Measurements from ENCODE around the gene PRKAG1.

The PRKAG1 gene

GRCh38 chr12:49055092-49055491 is 36.5 kb upstream of the PRKAG1 start:
- Histone ChIP-seq H3K27ac (ENCODE audit: extremely low read depth, low read depth, low read length) (no peak overlapping the region), H3K36me3 (ENCODE audit: control insufficient read depth in 2 of 2, insufficient read depth in 1 of 2, low read length in 2 of 2) (peaks cover 32 to 58% of the 10 kb centered on the region in 2 experiments)
- CTCF ChIA-PET: interaction anchor here (0.7 to 2.4 kb wide), 8 partner anchors 9 to 116 kb away, joined by 3 to 18 read pairs (median 4); no protein-coding TSS in a partner anchor

DNA sequence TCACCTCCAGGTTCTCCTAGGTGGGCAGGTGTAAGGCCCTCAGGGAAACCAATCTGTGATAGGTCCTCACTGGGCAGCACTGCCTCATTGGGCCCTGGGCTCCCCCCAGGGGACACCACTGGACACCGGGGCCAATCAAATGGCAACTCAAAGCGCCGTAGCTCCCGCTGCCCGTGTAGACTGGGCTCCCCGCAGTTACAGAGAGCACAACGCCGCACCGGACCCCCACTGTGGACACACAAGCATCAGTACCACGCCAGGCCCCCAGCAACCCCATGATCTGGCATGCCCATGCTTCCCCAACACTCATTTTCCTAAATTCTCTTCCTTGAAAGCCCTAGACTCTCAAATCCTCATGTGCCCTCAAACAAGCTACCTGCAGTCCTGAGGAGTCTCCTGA is 35.9 kb upstream of the PRKAG1 start:
- no peaks in the 10 kb centered on the region for H3K9me3 ChIP-seq (ENCODE audit: control insufficient read depth, insufficient read depth, low read depth, low read length)
- H3K4me3 ChIP-seq (ENCODE audit: low read depth, low read length): no peak overlapping the region
- H3K27ac ChIP-seq (ENCODE audit: extremely low read depth, low read depth, low read length): no peak overlapping the region
- TF ChIP-seq, protein P1, sequence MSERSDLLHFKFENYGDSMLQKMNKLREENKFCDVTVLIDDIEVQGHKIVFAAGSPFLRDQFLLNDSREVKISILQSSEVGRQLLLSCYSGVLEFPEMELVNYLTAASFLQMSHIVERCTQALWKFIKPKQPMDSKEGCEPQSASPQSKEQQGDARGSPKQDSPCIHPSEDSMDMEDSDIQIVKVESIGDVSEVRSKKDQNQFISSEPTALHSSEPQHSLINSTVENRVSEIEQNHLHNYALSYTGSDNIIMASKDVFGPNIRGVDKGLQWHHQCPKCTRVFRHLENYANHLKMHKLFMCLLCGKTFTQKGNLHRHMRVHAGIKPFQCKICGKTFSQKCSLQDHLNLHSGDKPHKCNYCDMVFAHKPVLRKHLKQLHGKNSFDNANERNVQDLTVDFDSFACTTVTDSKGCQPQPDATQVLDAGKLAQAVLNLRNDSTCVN (tag by site-specific recombination; optimal IDR thresholded peaks at IDR 0.05): no peak
- TF ChIP-seq ZNF19 (tag by site-specific recombination; IDR thresholded peaks at IDR 0.05; ENCODE audit: low read depth) (no peak), ZNF10 (tag by site-specific recombination; IDR thresholded peaks at IDR 0.05) (no peak), ZNF121 (tag by site-specific recombination; IDR thresholded peaks at IDR 0.05) (no peak), ZBTB8A (tag by site-specific recombination; IDR thresholded peaks at IDR 0.05) (no peak), ZNF843 (tag by site-specific recombination; IDR thresholded peaks at IDR 0.05) (no peak), REPIN1 (tag by site-specific recombination; IDR thresholded peaks at IDR 0.05; ENCODE audit: low read depth) (no peak)
- TF ChIP-seq, protein P2, sequence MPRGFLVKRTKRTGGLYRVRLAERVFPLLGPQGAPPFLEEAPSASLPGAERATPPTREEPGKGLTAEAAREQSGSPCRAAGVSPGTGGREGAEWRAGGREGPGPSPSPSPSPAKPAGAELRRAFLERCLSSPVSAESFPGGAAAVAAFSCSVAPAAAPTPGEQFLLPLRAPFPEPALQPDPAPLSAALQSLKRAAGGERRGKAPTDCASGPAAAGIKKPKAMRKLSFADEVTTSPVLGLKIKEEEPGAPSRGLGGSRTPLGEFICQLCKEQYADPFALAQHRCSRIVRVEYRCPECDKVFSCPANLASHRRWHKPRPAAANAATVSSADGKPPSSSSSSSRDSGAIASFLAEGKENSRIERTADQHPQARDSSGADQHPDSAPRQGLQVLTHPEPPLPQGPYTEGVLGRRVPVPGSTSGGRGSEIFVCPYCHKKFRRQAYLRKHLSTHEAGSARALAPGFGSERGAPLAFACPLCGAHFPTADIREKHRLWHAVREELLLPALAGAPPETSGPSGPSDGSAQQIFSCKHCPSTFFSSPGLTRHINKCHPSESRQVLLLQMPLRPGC (tag by site-specific recombination; IDR thresholded peaks at IDR 0.05): no peak
- ChIA-PET POLR2A (no interaction called here), CTCF (interaction anchor here (0.6 to 2.4 kb wide), 7 partner anchors 9 to 59 kb away, joined by 3 to 18 read pairs (median 4); no protein-coding TSS in a partner anchor)
- peaks cover 11% of the 10 kb centered on the region for H3K4me1 ChIP-seq (ENCODE audit: control insufficient read depth, insufficient read depth, low read length)
- peaks cover 33 to 64% of the 10 kb centered on the region in 2 experiments for H3K36me3 ChIP-seq (ENCODE audit: control insufficient read depth in 2 of 2, insufficient read depth in 1 of 2, low read length in 2 of 2)

More at GRCh38 chr12:49055092-49055491, 36.5 kb upstream of the PRKAG1 start:
- POLR2A ChIA-PET: interaction anchor here (0.5 kb wide), 1 partner anchor 132 kb away, joined by 7 read pairs; no protein-coding TSS in a partner anchor
- Histone ChIP-seq H3K4me3 (ENCODE audit: low read depth, low read length) (no peak overlapping the region), H3K9me3 (ENCODE audit: control insufficient read depth, insufficient read depth, low read depth, low read length) (no peaks in the 10 kb centered on the region), H3K4me1 (ENCODE audit: control insufficient read depth, insufficient read depth, low read length) (peaks cover 11% of the 10 kb centered on the region)
- no peak for TF ChIP-seq ZNF140 (tag by site-specific recombination; IDR thresholded peaks at IDR 0.05)

DNA sequence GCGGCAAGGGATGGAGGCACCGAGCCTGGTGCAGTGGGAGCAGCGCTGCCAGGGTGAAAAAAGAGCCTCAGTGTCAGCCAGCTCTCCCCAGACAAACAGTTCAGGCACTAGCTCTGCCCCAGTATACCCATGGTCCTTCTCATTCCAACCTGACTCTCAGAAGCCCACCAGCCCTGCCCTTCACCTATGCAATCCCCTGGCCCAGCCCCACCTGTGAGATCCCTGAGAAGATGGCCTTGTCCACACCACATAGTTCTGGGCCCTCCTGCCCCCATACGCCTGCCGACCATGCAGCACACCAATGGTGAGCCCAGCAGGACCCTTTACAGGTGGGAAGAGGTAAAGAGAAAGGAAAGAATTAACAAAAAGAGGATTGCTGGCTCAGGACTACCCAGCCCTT is 35.5 kb upstream of the PRKAG1 start:
- Histone ChIP-seq H3K9me3 (ENCODE audit: control insufficient read depth, insufficient read depth, low read depth, low read length) (no peaks in the 10 kb centered on the region), H3K36me3 (ENCODE audit: control insufficient read depth in 2 of 2, insufficient read depth in 1 of 2, low read length in 2 of 2) (peaks cover 33 to 68% of the 10 kb centered on the region in 2 experiments), H3K27ac (ENCODE audit: extremely low read depth, low read depth, low read length) (no peak overlapping the region), H3K4me1 (ENCODE audit: control insufficient read depth, insufficient read depth, low read length) (peaks cover 11% of the 10 kb centered on the region), H3K4me3 (ENCODE audit: low read depth, low read length) (no peak overlapping the region)
- POLR2A ChIA-PET: no interaction called here
- CTCF ChIA-PET: interaction anchor here (0.6 to 2.4 kb wide), 4 partner anchors 10 to 35 kb away, joined by 3 to 18 read pairs (median 4); no protein-coding TSS in a partner anchor
- no peak for TF ChIP-seq ZNF792 (tag by site-specific recombination; IDR thresholded peaks at IDR 0.05)

DNA sequence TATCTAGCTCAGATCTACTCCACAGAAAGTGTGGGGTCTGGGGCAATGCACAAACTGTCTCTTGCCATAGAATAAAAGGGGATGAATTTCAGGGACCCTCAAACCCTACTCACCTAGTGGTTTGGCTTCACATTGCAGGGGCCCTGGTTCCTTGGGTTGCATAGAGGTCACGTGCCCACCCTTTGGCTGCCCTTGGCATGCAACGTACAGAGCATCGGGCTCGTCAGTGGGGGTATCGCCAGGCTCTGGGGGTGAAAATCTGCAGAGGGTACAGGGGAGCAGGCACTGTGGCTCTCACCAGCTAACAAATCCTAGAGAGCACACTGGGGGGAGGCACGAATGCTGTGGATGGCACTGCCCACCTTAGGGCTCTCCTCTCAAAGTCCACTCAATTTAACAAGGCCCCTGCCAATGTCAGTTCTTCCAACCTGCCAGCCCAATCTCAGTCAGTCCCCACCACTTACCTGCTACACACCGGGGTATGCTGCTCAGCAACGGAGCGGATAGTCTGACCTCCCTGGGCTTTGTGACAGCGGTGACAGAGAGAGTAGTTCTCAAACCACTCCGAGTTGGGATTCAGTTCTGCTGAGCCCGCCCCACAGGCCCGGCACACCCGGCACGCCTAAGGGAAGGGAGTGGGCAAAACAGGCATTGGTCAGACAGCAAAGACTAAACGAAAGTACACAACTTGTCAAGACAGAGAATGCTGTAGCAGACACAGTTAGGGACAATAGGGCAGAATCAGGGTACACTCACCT is 34.1 kb upstream of the PRKAG1 start:
- Histone ChIP-seq H3K9me3 (ENCODE audit: control insufficient read depth, insufficient read depth, low read depth, low read length) (no peaks in the 10 kb centered on the region), H3K4me1 (ENCODE audit: control insufficient read depth, insufficient read depth, low read length) (peaks cover 10% of the 10 kb centered on the region), H3K27ac (ENCODE audit: extremely low read depth, low read depth, low read length) (no peak overlapping the region), H3K36me3 (ENCODE audit: control insufficient read depth in 2 of 2, insufficient read depth in 1 of 2, low read length in 2 of 2) (peaks cover 43 to 83% of the 10 kb centered on the region in 2 experiments), H3K4me3 (ENCODE audit: low read depth, low read length) (no peak overlapping the region)
- POLR2A ChIA-PET: no interaction called here
- CTCF ChIA-PET: no interaction called here
- no peak for TF ChIP-seq KLF16 (tag by site-specific recombination; IDR thresholded peaks at IDR 0.05)
- TF ChIP-seq, protein P3, sequence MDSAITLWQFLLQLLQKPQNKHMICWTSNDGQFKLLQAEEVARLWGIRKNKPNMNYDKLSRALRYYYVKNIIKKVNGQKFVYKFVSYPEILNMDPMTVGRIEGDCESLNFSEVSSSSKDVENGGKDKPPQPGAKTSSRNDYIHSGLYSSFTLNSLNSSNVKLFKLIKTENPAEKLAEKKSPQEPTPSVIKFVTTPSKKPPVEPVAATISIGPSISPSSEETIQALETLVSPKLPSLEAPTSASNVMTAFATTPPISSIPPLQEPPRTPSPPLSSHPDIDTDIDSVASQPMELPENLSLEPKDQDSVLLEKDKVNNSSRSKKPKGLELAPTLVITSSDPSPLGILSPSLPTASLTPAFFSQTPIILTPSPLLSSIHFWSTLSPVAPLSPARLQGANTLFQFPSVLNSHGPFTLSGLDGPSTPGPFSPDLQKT (IDR thresholded peaks at IDR 0.05; ENCODE audit: borderline replicate concordance, low read depth, low read length): no peak
- no peak for TF ChIP-seq ZNF426 (tag by site-specific recombination; IDR thresholded peaks at IDR 0.05)
- no peak for TF ChIP-seq ZNF10 (tag by site-specific recombination; IDR thresholded peaks at IDR 0.05)
- no peak for TF ChIP-seq ZNF843 (tag by site-specific recombination; IDR thresholded peaks at IDR 0.05)
- TF ChIP-seq ZBTB1 (tag by site-specific recombination; IDR thresholded peaks at IDR 0.05): no peak
- TF ChIP-seq GLI4 (tag by site-specific recombination; IDR thresholded peaks at IDR 0.05): no peak
- no peak for TF ChIP-seq EGR2 (tag by site-specific recombination; IDR thresholded peaks at IDR 0.05; ENCODE audit: low read depth)
- no peak for TF ChIP-seq TCF7L2 (IDR thresholded peaks at IDR 0.05; ENCODE audit: borderline replicate concordance, low read depth, low read length)
- no peak for TF ChIP-seq ZBTB48 (tag by site-specific recombination; IDR thresholded peaks at IDR 0.05)
- no peak for TF ChIP-seq ZNF571 (tag by site-specific recombination; IDR thresholded peaks at IDR 0.05)
- no peak for TF ChIP-seq ZNF529 (tag by site-specific recombination; IDR thresholded peaks at IDR 0.05; ENCODE audit: insufficient replicate concordance)
- TF ChIP-seq ZNF433 (tag by site-specific recombination; IDR thresholded peaks at IDR 0.05; ENCODE audit: low read depth): no peak
- no peak for TF ChIP-seq ZNF521 (tag by site-specific recombination; IDR thresholded peaks at IDR 0.05)
- TF ChIP-seq FEZF1 (tag by site-specific recombination; IDR thresholded peaks at IDR 0.05): no peak
- TF ChIP-seq ZNF223 (tag by site-specific recombination; IDR thresholded peaks at IDR 0.05): no peak
- no peak for TF ChIP-seq PRDM1 (tag by site-specific recombination; IDR thresholded peaks at IDR 0.05)

All from HEK293 (cell line).